ENCODE measurements around the gene GRIK2. TPM values are rescaled to one million over a fixed set of nuclear protein-coding genes. Genes with fewer than 3 reads are reported as not detected.

Gene GRIK2
- total RNA-seq, 1 experiment from 2014 or later: 8.5 TPM

- no peak for DNase-seq (ENCODE audit: low read depth, low spot score)
- in situ Hi-C loops (cut with HindIII; ENCODE audit: low pct_unique_long_range_greater_than_20kb, low sequenced_read_pairs): no loop called here
Observed at GRCh38 chr6:101845172-101845571, 451.7 kb downstream of the GRIK2 start.

GRCh38 chr6:101845621-101846020, 452.1 kb downstream of the GRIK2 start:
- in situ Hi-C loops (cut with HindIII; ENCODE audit: low pct_unique_long_range_greater_than_20kb, low sequenced_read_pairs): no loop called here

GRCh38 chr6:101847690-101848089, 454.2 kb downstream of the GRIK2 start:
- in situ Hi-C loops (cut with HindIII; ENCODE audit: low pct_unique_long_range_greater_than_20kb, low sequenced_read_pairs): no loop called here
- DNase-seq (ENCODE audit: low read depth, low spot score): no peak

More at GRCh38 chr6:101845621-101846020, 452.1 kb downstream of the GRIK2 start:
- DNase-seq (ENCODE audit: low read depth, low spot score): no peak

- no peak for DNase-seq (ENCODE audit: low read depth, low spot score)
- in situ Hi-C loops (cut with HindIII; ENCODE audit: low pct_unique_long_range_greater_than_20kb, low sequenced_read_pairs): no loop called here
Observed at GRCh38 chr6:101851911-101852310, 458.4 kb downstream of the GRIK2 start.

GRCh38 chr6:101853231-101854085, 459.9 kb downstream of the GRIK2 start:
- DNase-seq (ENCODE audit: low read depth, low spot score): no peak
- in situ Hi-C loops (cut with HindIII; ENCODE audit: low pct_unique_long_range_greater_than_20kb, low sequenced_read_pairs): no loop called here

GRCh38 chr6:101876431-101876830, 482.9 kb downstream of the GRIK2 start:
- in situ Hi-C loops (cut with HindIII; ENCODE audit: low pct_unique_long_range_greater_than_20kb, low sequenced_read_pairs): no loop called here
- DNase-seq (ENCODE audit: low read depth, low spot score): no peak

- in situ Hi-C loops (cut with HindIII; ENCODE audit: low pct_unique_long_range_greater_than_20kb, low sequenced_read_pairs): no loop called here
Observed at GRCh38 chr6:101878554-101879276, 485.2 kb downstream of the GRIK2 start.

GRCh38 chr6:101879782-101880181, 486.3 kb downstream of the GRIK2 start:
- DNase-seq (ENCODE audit: low read depth, low spot score): no peak
- in situ Hi-C loops (cut with HindIII; ENCODE audit: low pct_unique_long_range_greater_than_20kb, low sequenced_read_pairs): no loop called here

More at GRCh38 chr6:101878554-101879276, 485.2 kb downstream of the GRIK2 start:
- DNase-seq (ENCODE audit: low read depth, low spot score): no peak

- peak; percentile 89 for DNase-seq (ENCODE audit: low read depth, low spot score)
- in situ Hi-C loops (cut with HindIII; ENCODE audit: low pct_unique_long_range_greater_than_20kb, low sequenced_read_pairs): no loop called here
Observed at GRCh38 chr6:101883505-101883904, 490.0 kb downstream of the GRIK2 start.

GRCh38 chr6:101887532-101887931, 494.0 kb downstream of the GRIK2 start:
- no peak for DNase-seq (ENCODE audit: low read depth, low spot score)
- in situ Hi-C loops (cut with HindIII; ENCODE audit: low pct_unique_long_range_greater_than_20kb, low sequenced_read_pairs): no loop called here

GRCh38 chr6:101907356-101908217, 514.1 kb downstream of the GRIK2 start:
- in situ Hi-C loops (cut with HindIII; ENCODE audit: low pct_unique_long_range_greater_than_20kb, low sequenced_read_pairs): no loop called here
- DNase-seq (ENCODE audit: low read depth, low spot score): no peak

- no peak for DNase-seq (ENCODE audit: low read depth, low spot score)
- in situ Hi-C loops (cut with HindIII; ENCODE audit: low pct_unique_long_range_greater_than_20kb, low sequenced_read_pairs): no loop called here
Observed at GRCh38 chr6:101909366-101909765, 515.9 kb downstream of the GRIK2 start.

GRCh38 chr6:101912311-101912710, 518.8 kb downstream of the GRIK2 start:
- in situ Hi-C loops (cut with HindIII; ENCODE audit: low pct_unique_long_range_greater_than_20kb, low sequenced_read_pairs): no loop called here
- DNase-seq (ENCODE audit: low read depth, low spot score): peak; percentile 64

- in situ Hi-C loops (cut with HindIII; ENCODE audit: low pct_unique_long_range_greater_than_20kb, low sequenced_read_pairs): no loop called here
Observed at GRCh38 chr6:101918471-101918870, 525.0 kb downstream of the GRIK2 start.

GRCh38 chr6:101921829-101922450, 528.4 kb downstream of the GRIK2 start:
- in situ Hi-C loops (cut with HindIII; ENCODE audit: low pct_unique_long_range_greater_than_20kb, low sequenced_read_pairs): no loop called here
- DNase-seq (ENCODE audit: low read depth, low spot score): no peak

More at GRCh38 chr6:101918471-101918870, 525.0 kb downstream of the GRIK2 start:
- DNase-seq (ENCODE audit: low read depth, low spot score): no peak

- in situ Hi-C loops (cut with HindIII; ENCODE audit: low pct_unique_long_range_greater_than_20kb, low sequenced_read_pairs): no loop called here
- peak; percentile 48 for DNase-seq (ENCODE audit: low read depth, low spot score)
Observed at GRCh38 chr6:101926149-101926925, 532.8 kb downstream of the GRIK2 start.

- in situ Hi-C loops (cut with HindIII; ENCODE audit: low pct_unique_long_range_greater_than_20kb, low sequenced_read_pairs): no loop called here
- DNase-seq (ENCODE audit: low read depth, low spot score): no peak
Observed at GRCh38 chr6:101931766-101932165, 538.3 kb downstream of the GRIK2 start.
